DOHH2 (cell line): ENCODE data around the gene ZFP1.

Experiments
- H3F3A ChIP-seq: fragments of 200-600 bp; sonication (generic), shearing (Covaris generic); 2 replicates; pipeline ENCODE4 v1.6.0; 2016; ENCODE audit warnings: antibody characterized with exemption, mild to moderate bottlenecking; ENCODE audit not compliant: control insufficient read depth, insufficient read depth
- H3K27ac ChIP-seq: fragments of 200-600 bp; sonication (generic); 2 replicates; pipeline ENCODE4 v1.5.1; 2014; ENCODE audit warnings: low read depth, mild to moderate bottlenecking, low read length, moderate library complexity
- H3K27me3 ChIP-seq: fragments of 200-600 bp; sonication (generic); 2 replicates; pipeline ENCODE4 v1.6.1; 2014; ENCODE audit warnings: mild to moderate bottlenecking, low read length, mixed read lengths; ENCODE audit not compliant: control insufficient read depth
- H3K36me3 ChIP-seq: fragments of 200-600 bp; sonication (generic); 2 replicates; pipeline ENCODE4 v1.6.1; 2014; ENCODE audit warnings: mild to moderate bottlenecking, low read length, moderate library complexity, mixed read lengths; ENCODE audit not compliant: control insufficient read depth
- H3K4me1 ChIP-seq: fragments of 200-600 bp; sonication (generic); 2 replicates; pipeline ENCODE4 v1.6.1; 2014; ENCODE audit warnings: mild to moderate bottlenecking, low read length, mixed read lengths; ENCODE audit not compliant: control insufficient read depth
- H3K4me2 ChIP-seq: fragments of 200-600 bp; sonication (generic); 2 replicates; pipeline ENCODE4 v1.6.0; 2014; ENCODE audit warnings: mild to moderate bottlenecking, low read length, moderate library complexity
- H3K4me3 ChIP-seq: fragments of 200-600 bp; sonication (generic); 2 replicates; pipeline ENCODE4 v1.5.1; 2014; ENCODE audit warnings: mild to moderate bottlenecking, low read length, mixed read lengths
- H3K79me2 ChIP-seq: fragments of 200-600 bp; sonication (generic); 2 replicates; pipeline ENCODE4 v1.6.1; 2014; ENCODE audit warnings: mild to moderate bottlenecking, low read length, mixed read lengths; ENCODE audit not compliant: control insufficient read depth
- H3K9me2 ChIP-seq: fragments of 200-600 bp; sonication (generic); replicated peaks from 2 replicates; pipeline ENCODE4 v1.6.1; 2014; ENCODE audit warnings: mild to moderate bottlenecking, low read length, mixed read lengths; ENCODE audit not compliant: control insufficient read depth
- H3K9me3 ChIP-seq: fragments of 200-600 bp; sonication (generic); 2 replicates; pipeline ENCODE4 v1.6.1; 2014; ENCODE audit warnings: antibody characterized with exemption, low read length, mixed read lengths; ENCODE audit not compliant: control insufficient read depth, insufficient read depth
- H4K20me1 ChIP-seq: fragments of 200-600 bp; sonication (generic); 2 replicates; pipeline ENCODE4 v1.6.0; 2014; ENCODE audit warnings: low read depth, mild to moderate bottlenecking, antibody characterized with exemption, low read length, moderate library complexity; ENCODE audit not compliant: control insufficient read depth, insufficient read depth
- CTCF ChIP-seq: fragments of 200-600 bp; sonication (generic); IDR thresholded peaks from one replicate; pipeline ENCODE4 v1.5.1; 2014; ENCODE audit warnings: antibody characterized with exemption, mild to moderate bottlenecking, low read depth, low read length; ENCODE audit not compliant: poor library complexity, severe bottlenecking
- EZH2phosphoT487 ChIP-seq: fragments of 200-600 bp; sonication (generic); IDR thresholded peaks from 2 replicates; pipeline ENCODE4 v1.6.1; 2017; ENCODE audit warnings: borderline replicate concordance, mild to moderate bottlenecking, antibody characterized with exemption, low read length, moderate library complexity, mixed read lengths

ZFP1 gene

DNA sequence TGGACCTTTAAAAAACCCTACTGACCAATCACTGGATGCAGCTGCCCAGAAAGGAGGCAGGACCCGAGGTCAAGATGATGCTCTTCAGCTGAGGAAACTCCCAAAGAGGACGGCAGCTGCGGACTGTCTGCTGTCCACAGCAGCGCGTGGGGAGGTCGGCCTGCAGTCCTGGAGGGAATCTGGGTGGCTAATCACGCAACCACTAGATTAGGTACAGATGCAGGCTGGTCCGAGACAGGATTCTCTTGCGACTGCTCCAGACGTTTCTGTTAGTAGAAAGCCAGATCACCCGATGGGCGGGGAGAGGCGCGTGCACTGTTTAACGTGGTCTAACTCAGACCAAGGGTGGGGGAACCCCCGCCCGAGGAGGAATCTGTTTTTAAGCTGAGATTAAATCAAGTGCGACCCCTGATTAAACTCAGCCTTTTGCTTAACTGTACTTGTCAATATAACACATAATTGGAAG, 49.8 kb downstream of the ZFP1 start:
- no peaks in the 10 kb centered on the region for H3K9me3 ChIP-seq
- no peak overlapping the region for H3K4me3 ChIP-seq
- H3K36me3 ChIP-seq, result no peaks in the 10 kb centered on the region
- no peaks in the 10 kb centered on the region for H3F3A ChIP-seq
- no peak for TF ChIP-seq CTCF
- no peak for TF ChIP-seq EZH2phosphoT487
- peaks cover 9% of the 10 kb centered on the region for H3K4me1 ChIP-seq
- H3K79me2 ChIP-seq, result no peaks in the 10 kb centered on the region
- H3K27me3 ChIP-seq, result peaks cover 19% of the 10 kb centered on the region
- H3K4me2 ChIP-seq, result no peak overlapping the region
- H3K9me2 ChIP-seq, result no peaks in the 10 kb centered on the region
- no peaks in the 10 kb centered on the region for H4K20me1 ChIP-seq
- H3K27ac ChIP-seq, result no peak overlapping the region

DNA sequence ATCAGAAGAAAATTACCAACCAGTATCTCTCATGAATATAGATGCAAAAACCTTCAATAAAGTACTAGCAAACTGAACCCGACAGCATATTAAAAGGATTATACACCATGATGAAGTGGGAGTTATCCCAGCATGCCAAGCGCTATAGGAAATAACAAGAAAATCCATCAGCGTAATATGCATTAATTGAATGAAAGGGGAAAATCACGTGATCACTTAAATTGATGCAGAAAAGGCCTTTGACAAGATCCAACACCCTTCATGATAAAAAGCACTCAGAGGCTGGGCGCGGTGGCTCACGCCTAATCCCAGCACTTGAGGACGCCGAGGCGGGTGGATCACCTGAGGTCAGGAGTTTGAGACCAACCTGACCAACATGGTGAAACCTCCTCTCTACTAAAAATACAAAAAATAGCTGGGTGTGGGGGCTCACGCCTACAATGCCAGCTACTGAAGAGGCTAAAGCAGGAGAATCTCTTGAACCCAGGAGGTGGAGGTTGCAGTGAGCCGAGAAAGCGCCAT, 53.8 kb downstream of the ZFP1 start:
- peaks cover 9% of the 10 kb centered on the region for H3K4me1 ChIP-seq
- TF ChIP-seq EZH2phosphoT487 (no peak), CTCF (no peak)
- no peaks in the 10 kb centered on the region for H3K79me2 ChIP-seq
- H3F3A ChIP-seq, result no peaks in the 10 kb centered on the region
- H3K4me2 ChIP-seq, result no peak overlapping the region
- H3K9me2 ChIP-seq, result no peaks in the 10 kb centered on the region
- H3K4me3 ChIP-seq, result no peak overlapping the region
- no peak overlapping the region for H3K27ac ChIP-seq
- H3K36me3 ChIP-seq, result no peaks in the 10 kb centered on the region
- no peaks in the 10 kb centered on the region for H4K20me1 ChIP-seq
- peaks cover 15% of the 10 kb centered on the region for H3K27me3 ChIP-seq
- no peaks in the 10 kb centered on the region for H3K9me3 ChIP-seq

- Histone ChIP-seq H4K20me1 (no peaks in the 10 kb centered on the region), H3K4me2 (no peak overlapping the region), H3K4me3 (no peak overlapping the region), H3K27me3 (peaks cover 5% of the 10 kb centered on the region), H3K79me2 (no peaks in the 10 kb centered on the region), H3K9me2 (no peaks in the 10 kb centered on the region), H3K9me3 (no peaks in the 10 kb centered on the region), H3F3A (no peaks in the 10 kb centered on the region), H3K36me3 (no peaks in the 10 kb centered on the region), H3K27ac (no peak overlapping the region), H3K4me1 (peaks cover 9% of the 10 kb centered on the region)
- TF ChIP-seq EZH2phosphoT487, result no peak
- no peak for TF ChIP-seq CTCF
Observed at GRCh38 chr16:75203096-75203495, 54.8 kb downstream of the ZFP1 start.
